ENCODE data around the gene SDHAF2. TPM values are rescaled to one million over a fixed set of nuclear protein-coding genes. Genes with fewer than 3 reads are reported as not detected.

SDHAF2 gene
- polyA plus RNA-seq, 1 of the 3 experiments (the other 2 are of a cell fraction) = 81.7 TPM

DNA sequence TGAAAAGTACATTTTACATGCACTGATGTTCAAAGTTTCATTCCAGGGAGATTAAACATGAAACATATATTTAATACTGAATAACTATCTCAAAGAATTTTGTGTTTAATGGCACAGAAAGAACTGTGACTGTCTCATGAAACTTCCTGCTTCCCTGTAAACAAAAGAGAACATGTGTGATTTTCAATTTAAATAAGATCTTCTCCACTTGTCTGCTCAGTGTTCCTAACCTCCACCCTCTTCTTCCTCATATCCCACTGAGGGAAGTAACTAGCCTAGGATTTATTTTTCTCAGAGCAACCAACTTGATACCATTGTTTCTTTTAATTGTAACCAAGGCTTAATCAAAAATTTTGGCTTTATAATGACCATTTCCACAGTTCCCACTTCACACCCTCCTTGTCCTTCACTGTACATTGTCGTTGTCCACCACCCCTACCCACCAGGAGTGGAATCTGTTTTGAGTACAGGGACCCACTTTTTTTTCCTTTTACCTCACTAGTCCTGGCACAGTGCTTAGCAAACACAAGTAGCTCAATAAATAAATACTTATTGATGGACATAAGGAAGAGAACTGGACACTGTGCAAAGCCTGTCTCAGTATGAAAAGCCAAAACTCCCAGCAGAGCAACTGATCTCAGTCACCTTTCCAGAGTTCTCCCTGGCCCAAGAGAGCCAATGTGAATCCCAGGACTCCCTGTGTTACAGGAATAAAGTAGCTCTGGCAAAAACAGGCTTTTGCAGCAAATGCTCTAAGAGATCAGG, 4.4 kb upstream of the SDHAF2 start:
- TF ChIP-seq RCOR1 (IDR thresholded peaks at IDR 0.05; ENCODE audit: low read length) (no peak), NRF1 (IDR thresholded peaks at IDR 0.05; ENCODE audit: low read depth, low read length) (no peak), POLR2AphosphoS5 (IDR thresholded peaks at IDR 0.05; ENCODE audit: low read depth, low read length) (no peak), GABPA (IDR thresholded peaks at IDR 0.05; ENCODE audit: low read depth) (no peak), YY1 (IDR thresholded peaks at IDR 0.05; ENCODE audit: low read depth) (no peak), ELF1 (IDR thresholded peaks at IDR 0.05) (no peak), RFX5 (IDR thresholded peaks at IDR 0.05; ENCODE audit: low read length) (no peak), TAF1 (IDR thresholded peaks at IDR 0.05; ENCODE audit: borderline replicate concordance, low read depth, low read length) (no peak), TEAD4 (IDR thresholded peaks at IDR 0.05; ENCODE audit: borderline replicate concordance, insufficient read depth) (no peak), TCF12 (IDR thresholded peaks at IDR 0.05) (no peak), FOXJ3 (CRISPR knock-in tag; IDR thresholded peaks at IDR 0.05) (no peak), JUND (IDR thresholded peaks at IDR 0.05) (no peak), GATA2 (CRISPR knock-in tag; IDR thresholded peaks at IDR 0.05) (no peak)
- TF ChIP-seq, protein P1, sequence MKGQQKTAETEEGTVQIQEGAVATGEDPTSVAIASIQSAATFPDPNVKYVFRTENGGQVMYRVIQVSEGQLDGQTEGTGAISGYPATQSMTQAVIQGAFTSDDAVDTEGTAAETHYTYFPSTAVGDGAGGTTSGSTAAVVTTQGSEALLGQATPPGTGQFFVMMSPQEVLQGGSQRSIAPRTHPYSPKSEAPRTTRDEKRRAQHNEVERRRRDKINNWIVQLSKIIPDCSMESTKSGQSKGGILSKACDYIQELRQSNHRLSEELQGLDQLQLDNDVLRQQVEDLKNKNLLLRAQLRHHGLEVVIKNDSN (IDR thresholded peaks at IDR 0.05; ENCODE audit: borderline replicate concordance, low read depth) = no peak
- TF ChIP-seq, protein P2, sequence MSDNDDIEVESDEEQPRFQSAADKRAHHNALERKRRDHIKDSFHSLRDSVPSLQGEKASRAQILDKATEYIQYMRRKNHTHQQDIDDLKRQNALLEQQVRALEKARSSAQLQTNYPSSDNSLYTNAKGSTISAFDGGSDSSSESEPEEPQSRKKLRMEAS (IDR thresholded peaks at IDR 0.05; ENCODE audit: low read depth) = no peak
- TF ChIP-seq, protein P3, sequence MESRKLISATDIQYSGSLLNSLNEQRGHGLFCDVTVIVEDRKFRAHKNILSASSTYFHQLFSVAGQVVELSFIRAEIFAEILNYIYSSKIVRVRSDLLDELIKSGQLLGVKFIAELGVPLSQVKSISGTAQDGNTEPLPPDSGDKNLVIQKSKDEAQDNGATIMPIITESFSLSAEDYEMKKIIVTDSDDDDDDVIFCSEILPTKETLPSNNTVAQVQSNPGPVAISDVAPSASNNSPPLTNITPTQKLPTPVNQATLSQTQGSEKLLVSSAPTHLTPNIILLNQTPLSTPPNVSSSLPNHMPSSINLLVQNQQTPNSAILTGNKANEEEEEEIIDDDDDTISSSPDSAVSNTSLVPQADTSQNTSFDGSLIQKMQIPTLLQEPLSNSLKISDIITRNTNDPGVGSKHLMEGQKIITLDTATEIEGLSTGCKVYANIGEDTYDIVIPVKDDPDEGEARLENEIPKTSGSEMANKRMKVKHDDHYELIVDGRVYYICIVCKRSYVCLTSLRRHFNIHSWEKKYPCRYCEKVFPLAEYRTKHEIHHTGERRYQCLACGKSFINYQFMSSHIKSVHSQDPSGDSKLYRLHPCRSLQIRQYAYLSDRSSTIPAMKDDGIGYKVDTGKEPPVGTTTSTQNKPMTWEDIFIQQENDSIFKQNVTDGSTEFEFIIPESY (IDR thresholded peaks at IDR 0.05; ENCODE audit: borderline replicate concordance, low read depth) = no peak
- TF ChIP-seq, protein P4, sequence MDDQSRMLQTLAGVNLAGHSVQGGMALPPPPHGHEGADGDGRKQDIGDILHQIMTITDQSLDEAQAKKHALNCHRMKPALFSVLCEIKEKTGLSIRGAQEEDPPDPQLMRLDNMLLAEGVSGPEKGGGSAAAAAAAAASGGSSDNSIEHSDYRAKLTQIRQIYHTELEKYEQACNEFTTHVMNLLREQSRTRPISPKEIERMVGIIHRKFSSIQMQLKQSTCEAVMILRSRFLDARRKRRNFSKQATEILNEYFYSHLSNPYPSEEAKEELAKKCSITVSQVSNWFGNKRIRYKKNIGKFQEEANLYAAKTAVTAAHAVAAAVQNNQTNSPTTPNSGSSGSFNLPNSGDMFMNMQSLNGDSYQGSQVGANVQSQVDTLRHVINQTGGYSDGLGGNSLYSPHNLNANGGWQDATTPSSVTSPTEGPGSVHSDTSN (IDR thresholded peaks at IDR 0.05) = no peak
- Histone ChIP-seq H3K27ac (ENCODE audit: low read depth in 2 of 2, low read length in 1 of 2) (no peak overlapping the region), H3K79me2 (ENCODE audit: insufficient read depth) (peaks cover 93% of the 10 kb centered on the region), H3K4me3 (ENCODE audit: low read depth in 2 of 2, low read length in 1 of 2) (no peak overlapping the region), H3K9me2 (no peaks in the 10 kb centered on the region), H3K4me1 (ENCODE audit: control insufficient read depth in 1 of 2, insufficient read depth in 2 of 2, low read depth in 1 of 2, low read length in 1 of 2) (peaks cover 6 to 7% of the 10 kb centered on the region in 2 experiments), H4K20me1 (ENCODE audit: insufficient read depth) (peaks cover 16% of the 10 kb centered on the region), H3K36me3 (replicated peaks in 1 of 2; ENCODE audit: control insufficient read depth in 1 of 2, insufficient read depth in 2 of 2, low read length in 1 of 2) (peaks cover 58 to 72% of the 10 kb centered on the region in 2 experiments), H3K9me3 (no peaks in the 10 kb centered on the region), H3K4me2 (no peak overlapping the region), H3K27me3 (ENCODE audit: insufficient read depth) (no peaks in the 10 kb centered on the region), H3F3A (replicated peaks; ENCODE audit: insufficient read depth) (peaks cover 14% of the 10 kb centered on the region), H3K9ac (no peak overlapping the region), H2AFZ (ENCODE audit: low read depth) (no peak overlapping the region)
- ChIA-PET CTCF (interaction anchor here (0.8 to 3.8 kb wide), 3 partner anchors 10 to 90 kb away, joined by 4 to 20 read pairs (median 5); no protein-coding TSS in a partner anchor), POLR2A (interaction anchor here (0.7 to 1.2 kb wide), 2 partner anchors 12 to 25 kb away, joined by 3 read pairs; no protein-coding TSS in a partner anchor)
- 63% methylated on average over 1 of the region's 1 CpG for WGBS (ENCODE audit: low lambda C conversion rate)
- DNase-seq = no peak
